Nephron progenitor cell (in vitro differentiated cells): ENCODE results near the gene FSTL3.
"Not testable (repeated sequence)": the region's sequence is repeated elsewhere in the genome, so short reads cannot be mapped to it uniquely, and the experiment has no call there.

Source experiments
- DNase-seq: peaks from one replicate; pipeline ENCODE4 v3.0.0; 2021
- H3K27ac Mint-ChIP-seq: 2 replicates; pipeline ENCODE4 v1.8.0; 2021; ENCODE audit warnings: mild to moderate bottlenecking, moderate library complexity, mixed read lengths
- H3K27me3 Mint-ChIP-seq: 2 replicates; pipeline ENCODE4 v1.8.0; 2021; ENCODE audit warnings: mild to moderate bottlenecking, low read depth, mixed read lengths; ENCODE audit not compliant: poor library complexity
- H3K36me3 Mint-ChIP-seq: 2 replicates; pipeline ENCODE4 v1.8.0; 2021; ENCODE audit warnings: low read depth, mixed read lengths
- H3K4me1 Mint-ChIP-seq: 2 replicates; pipeline ENCODE4 v1.8.0; 2021; ENCODE audit warnings: mixed read lengths
- H3K4me3 Mint-ChIP-seq: 2 replicates; pipeline ENCODE4 v1.8.0; 2021; ENCODE audit warnings: mild to moderate bottlenecking, moderate library complexity, mixed read lengths
- H3K9me3 Mint-ChIP-seq: 2 replicates; pipeline ENCODE4 v1.8.0; 2021; ENCODE audit warnings: mild to moderate bottlenecking, moderate library complexity, mixed read lengths
- CTCF ChIP-seq: fragments of 200-600 bp; sonication (generic); IDR thresholded peaks from 2 replicates; pipeline ENCODE4 v1.5.0; 2021; ENCODE audit warnings: antibody characterized with exemption

The FSTL3 gene

GRCh38 chr19:726993-727956 lies 51.1 kb downstream of the FSTL3 start:
- no peak for TF ChIP-seq CTCF
- Mint-ChIP-seq H3K9me3 (no peaks in the 10 kb centered on the region), H3K36me3 (peaks cover 13% of the 10 kb centered on the region), H3K27me3 (peaks cover 3% of the 10 kb centered on the region), H3K4me3 (no peak overlapping the region), H3K4me1 (peaks cover 8% of the 10 kb centered on the region), H3K27ac (no peak overlapping the region)
- DNase-seq: no peak

GRCh38 chr19:728011-728410 lies 51.8 kb downstream of the FSTL3 start:
- DNase-seq: no peak
- no peak overlapping the region for H3K27ac Mint-ChIP-seq
- H3K4me3 Mint-ChIP-seq: no peak overlapping the region

GRCh38 chr19:729564-729963 lies 53.4 kb downstream of the FSTL3 start:
- H3K27ac Mint-ChIP-seq, DNase-seq, H3K27me3 Mint-ChIP-seq, H3K4me3 Mint-ChIP-seq, H3K9me3 Mint-ChIP-seq, H3K4me1 Mint-ChIP-seq: not testable (repeated sequence)
- H3K36me3 Mint-ChIP-seq: peaks cover 18% of the 10 kb centered on the region

More at GRCh38 chr19:728011-728410, 51.8 kb downstream of the FSTL3 start:
- Mint-ChIP-seq H3K27me3 (peaks cover 3% of the 10 kb centered on the region), H3K9me3 (no peaks in the 10 kb centered on the region), H3K36me3 (peaks cover 13% of the 10 kb centered on the region), H3K4me1 (peaks cover 7% of the 10 kb centered on the region)
- no peak for TF ChIP-seq CTCF

GRCh38 chr19:729965-730668 lies 53.9 kb downstream of the FSTL3 start:
- Mint-ChIP-seq H3K4me1 (peaks cover 4% of the 10 kb centered on the region), H3K27me3 (peaks cover 7% of the 10 kb centered on the region), H3K27ac (no peak overlapping the region), H3K36me3 (peaks cover 23% of the 10 kb centered on the region), H3K4me3 (no peak overlapping the region), H3K9me3 (no peaks in the 10 kb centered on the region)
- no peak for DNase-seq
- no peak for TF ChIP-seq CTCF

GRCh38 chr19:731000-731399 lies 54.8 kb downstream of the FSTL3 start:
- no peak for DNase-seq
- H3K4me1 Mint-ChIP-seq: peaks cover 4% of the 10 kb centered on the region
- no peaks in the 10 kb centered on the region for H3K9me3 Mint-ChIP-seq
- peaks cover 7% of the 10 kb centered on the region for H3K27me3 Mint-ChIP-seq
- H3K4me3 Mint-ChIP-seq: no peak overlapping the region
- no peak overlapping the region for H3K27ac Mint-ChIP-seq
- no peak for TF ChIP-seq CTCF
- peaks cover 23% of the 10 kb centered on the region for H3K36me3 Mint-ChIP-seq
